Ascending aorta (tissue), 2 donors: ENCODE measurements around the gene TMEM248. TPM values are rescaled to one million over a fixed set of nuclear protein-coding genes. Genes with fewer than 3 reads are reported as not detected.
"Not testable (repeated sequence)": the region's sequence is repeated elsewhere in the genome, so short reads cannot be mapped to it uniquely, and the experiment has no call there.

ENCODE experiments used
- DNase-seq, 2 donors: peaks; one replicate each; pipeline ENCODE4 v3.0.0-alpha.2; 2019; ENCODE audit warnings: low spot score in 2 of 2
- H3K27ac ChIP-seq, 2 donors: fragments of 200-600 bp; sonication (generic); one replicate each; pipeline ENCODE4 v1.5.1; 2016 to 2017; ENCODE audit warnings: mild to moderate bottlenecking in 1 of 2
- H3K27me3 ChIP-seq: fragments of 200-600 bp; sonication (generic); one replicate; pipeline ENCODE4 v1.5.1; 2017
- H3K36me3 ChIP-seq, 2 donors: fragments of 200-600 bp; sonication (generic); one replicate each; pipeline ENCODE4 v1.5.1; 2016
- H3K4me1 ChIP-seq, 2 donors: fragments of 200-600 bp; sonication (generic); one replicate each; pipeline ENCODE4 v1.5.1; 2016 to 2017; ENCODE audit warnings: mild to moderate bottlenecking in 1 of 2
- H3K4me3 ChIP-seq, 2 donors: fragments of 200-600 bp; sonication (generic); one replicate each; pipeline ENCODE4 v1.5.1; 2016 to 2017; ENCODE audit warnings: mild to moderate bottlenecking in 1 of 2
- H3K9me3 ChIP-seq, 2 donors: fragments of 200-600 bp; sonication (generic); one replicate each; pipeline ENCODE4 v1.5.1; 2016
- intact Hi-C: fragments of 100-400 bp; cut with DNase I; formaldehyde crosslinking; loops from one replicate; pipeline ENCODE4 v1.15.1; 2023
- total RNA-seq: library from RNA; depleted of rRNA; stranded (reverse); fragments of >200 nt; gene quantifications from one replicate; pipeline ENCODE4 v1.1.0, GENCODE V29; 2016
- TF ChIP-seq, protein P1 (sequence below), 3 experiments: fragments of 200-600 bp in 2 of 3; fragments of 450-650 bp in 1 of 3; sonication (generic) in 2 of 3; IDR thresholded peaks; one replicate each; pipeline ENCODE4 v1.5.1; 2016 to 2019; ENCODE audit warnings: antibody characterized with exemption in 3 of 3, mild to moderate bottlenecking in 1 of 3, moderate library complexity in 1 of 3

The TMEM248 gene
- total RNA-seq, 1 donor from 2014 or later: 278 TPM

DNA sequence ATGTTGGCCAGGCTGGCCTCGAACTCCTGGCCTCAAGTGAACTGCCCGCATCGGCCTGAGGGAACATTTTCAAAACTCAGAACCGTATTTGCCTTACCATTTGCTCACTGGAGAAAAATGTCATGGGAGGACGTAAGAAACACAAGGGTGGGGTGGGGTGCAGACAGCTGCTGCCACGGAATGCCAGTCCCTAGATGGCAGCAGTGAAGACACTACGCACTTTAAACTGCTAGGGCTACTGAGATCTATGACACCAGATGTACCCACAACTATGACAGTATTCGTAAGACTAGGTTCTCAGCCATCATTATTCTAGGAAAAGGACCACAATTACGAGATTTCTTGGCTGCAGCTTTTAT, 73.6 kb downstream of the TMEM248 start:
- H3K9me3 ChIP-seq, H3K27me3 ChIP-seq: not testable (repeated sequence)
- intact Hi-C loops: loop anchor here (1.0 to 5.0 kb wide), 7 partner anchors 72 to 1122 kb away; partner anchors contain the start of genes KCTD7, RABGEF1, TMEM248 and VKORC1L1
- Histone ChIP-seq H3K36me3 (peaks cover 36 to 47% of the 10 kb centered on the region in 2 donors), H3K4me1 (peaks cover 7 to 24% of the 10 kb centered on the region in 2 donors), H3K4me3 (peak overlapping the region; percentile 75 to 82), H3K27ac (peak overlapping the region; percentile 98 to 99)
- TF ChIP-seq, protein P1, sequence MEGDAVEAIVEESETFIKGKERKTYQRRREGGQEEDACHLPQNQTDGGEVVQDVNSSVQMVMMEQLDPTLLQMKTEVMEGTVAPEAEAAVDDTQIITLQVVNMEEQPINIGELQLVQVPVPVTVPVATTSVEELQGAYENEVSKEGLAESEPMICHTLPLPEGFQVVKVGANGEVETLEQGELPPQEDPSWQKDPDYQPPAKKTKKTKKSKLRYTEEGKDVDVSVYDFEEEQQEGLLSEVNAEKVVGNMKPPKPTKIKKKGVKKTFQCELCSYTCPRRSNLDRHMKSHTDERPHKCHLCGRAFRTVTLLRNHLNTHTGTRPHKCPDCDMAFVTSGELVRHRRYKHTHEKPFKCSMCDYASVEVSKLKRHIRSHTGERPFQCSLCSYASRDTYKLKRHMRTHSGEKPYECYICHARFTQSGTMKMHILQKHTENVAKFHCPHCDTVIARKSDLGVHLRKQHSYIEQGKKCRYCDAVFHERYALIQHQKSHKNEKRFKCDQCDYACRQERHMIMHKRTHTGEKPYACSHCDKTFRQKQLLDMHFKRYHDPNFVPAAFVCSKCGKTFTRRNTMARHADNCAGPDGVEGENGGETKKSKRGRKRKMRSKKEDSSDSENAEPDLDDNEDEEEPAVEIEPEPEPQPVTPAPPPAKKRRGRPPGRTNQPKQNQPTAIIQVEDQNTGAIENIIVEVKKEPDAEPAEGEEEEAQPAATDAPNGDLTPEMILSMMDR (IDR thresholded peaks at IDR 0.05): peak in 2 of 3 experiments; percentile 16 to 40
- peak; percentile 36 to 92 for DNase-seq

- not testable (repeated sequence) for H3K27me3 ChIP-seq, H3K9me3 ChIP-seq
- Histone ChIP-seq H3K4me1 (peaks cover 7 to 24% of the 10 kb centered on the region in 2 donors), H3K27ac (peak within 1 kb of the TSS; percentile 98 to 99), H3K36me3 (peaks cover 32 to 44% of the 10 kb centered on the region in 2 donors), H3K4me3 (peak within 1 kb of the TSS; percentile 75 to 82)
- DNase-seq: peak; percentile 86 to 98
- intact Hi-C loops: loop anchor here (1.0 to 5.0 kb wide), 7 partner anchors 73 to 1123 kb away; partner anchors contain the start of genes KCTD7, RABGEF1, TMEM248 and VKORC1L1
Measured at GRCh38 chr7:66995050-66995776, 74.2 kb downstream of the TMEM248 start, which contains the start of gene SBDS. Gene SBDS (minus strand): TSS chr7:66995586. CDS start chr7:66995417, 169 bp downstream.

DNA sequence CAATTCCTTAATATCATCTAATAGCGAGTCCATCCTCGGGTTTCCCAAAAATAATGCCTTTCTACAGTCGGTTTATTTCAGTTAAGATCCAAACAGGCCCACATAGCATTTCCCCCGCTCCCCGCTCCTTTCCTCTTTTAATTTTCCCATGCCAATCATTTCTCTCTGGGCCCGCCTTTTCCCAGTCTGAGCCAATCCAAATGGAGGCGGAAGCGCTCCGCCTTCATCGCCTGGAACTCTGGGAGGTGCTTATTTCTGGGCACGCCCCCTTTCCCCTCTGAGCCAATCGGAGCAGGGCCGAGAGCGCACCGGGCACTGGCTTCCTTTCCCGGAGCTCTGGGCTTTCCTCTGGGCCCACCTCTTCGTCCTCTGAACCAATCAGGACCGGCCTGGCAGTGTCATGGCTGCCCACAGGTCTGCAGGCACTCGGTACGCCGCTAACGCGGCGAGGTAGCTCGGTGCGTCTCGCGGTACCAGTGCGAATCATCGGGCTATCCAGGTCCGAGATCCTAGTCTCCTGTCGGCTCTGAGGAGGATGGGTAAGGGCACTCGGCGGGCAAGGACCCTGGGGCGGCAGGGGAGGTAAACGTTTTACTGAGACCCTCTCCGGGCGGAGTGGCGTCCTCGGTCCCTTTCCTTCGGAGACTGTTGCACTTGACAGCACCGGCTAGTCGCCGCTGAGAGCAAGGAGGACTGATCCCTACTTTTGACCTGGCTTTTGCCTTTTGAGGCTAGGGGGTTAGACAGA, 75.6 kb downstream of the TMEM248 start, which contains the start of gene TYW1:
Gene TYW1, plus strand, starts transcription at position 390 of the 748 bp plus-strand sequence. Its CDS starts 146 bp downstream, at position 536.
- H3K27me3 ChIP-seq, H3K9me3 ChIP-seq: not testable (repeated sequence)
- Histone ChIP-seq H3K4me3 (peak within 1 kb of the TSS; percentile 81 to 82), H3K27ac (peak within 1 kb of the TSS; percentile 93 to 99), H3K4me1 (peaks cover 7 to 24% of the 10 kb centered on the region in 2 donors), H3K36me3 (peaks cover 21 to 30% of the 10 kb centered on the region in 2 donors)
- intact Hi-C loops: loop anchor here (2.0 to 5.0 kb wide), 4 partner anchors 74 to 1124 kb away; partner anchors contain the start of genes TMEM248 and VKORC1L1
- peak; percentile 96 to 99 for DNase-seq

DNA sequence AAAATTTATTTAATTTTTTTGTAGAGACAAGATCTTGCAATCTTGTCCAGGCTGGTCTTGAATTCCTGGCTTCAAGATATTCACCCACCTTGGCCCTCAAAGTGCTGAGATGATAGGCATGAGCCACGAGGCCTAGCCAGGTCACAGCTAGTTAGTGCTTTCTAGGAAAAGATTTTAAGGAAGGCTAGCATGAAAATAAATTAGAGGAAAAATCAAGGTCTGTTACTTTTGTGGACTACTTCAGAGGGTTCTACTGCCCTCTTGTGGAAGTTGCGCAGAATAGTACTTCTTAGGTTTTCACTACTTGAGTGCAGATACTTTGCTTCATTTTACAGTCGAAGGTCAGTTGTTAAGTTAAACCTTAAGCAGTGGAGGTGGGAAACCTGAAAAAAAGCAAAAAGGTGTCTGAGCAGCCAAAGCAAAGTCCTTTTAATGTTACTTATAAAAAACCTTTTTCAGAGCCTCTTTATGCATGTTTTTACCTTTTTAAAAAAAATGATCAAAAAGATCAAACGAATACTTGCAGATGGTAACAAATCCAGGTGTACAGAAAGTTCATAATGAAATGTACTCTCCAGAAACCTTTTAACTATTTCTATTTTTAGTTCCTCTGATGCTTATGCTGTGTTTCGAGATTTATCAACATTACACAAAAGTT, 79.7 kb downstream of the TMEM248 start:
- H3K4me1 ChIP-seq, DNase-seq, H3K9me3 ChIP-seq, H3K27me3 ChIP-seq, intact Hi-C loops, H3K27ac ChIP-seq, H3K4me3 ChIP-seq: not testable (repeated sequence)
- TF ChIP-seq, protein P1 (IDR thresholded peaks at IDR 0.05): peak in 2 of 3 experiments; percentile 34 to 51
- H3K36me3 ChIP-seq: peaks cover 0 to 22% of the 10 kb centered on the region in 2 donors

DNA sequence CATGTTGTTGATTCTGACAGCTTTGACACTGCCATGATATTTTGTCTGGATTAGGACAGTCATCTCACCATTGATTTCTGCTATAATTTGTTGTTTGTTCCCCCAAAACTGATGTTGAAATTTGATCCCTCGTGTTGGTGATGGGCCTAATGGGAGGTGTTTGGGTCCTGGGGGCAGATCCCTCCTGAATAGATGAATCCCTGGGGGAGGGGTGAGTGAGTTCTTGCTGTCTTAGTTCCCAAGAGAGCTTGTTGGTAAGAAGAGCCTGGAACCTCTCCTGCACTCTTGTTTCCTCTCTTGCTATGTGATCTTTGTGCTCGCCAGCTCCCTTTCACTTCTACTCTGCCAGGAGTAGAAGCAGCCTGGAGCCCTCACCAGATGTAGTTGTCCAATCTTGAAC, 83.1 kb downstream of the TMEM248 start:
- intact Hi-C loops, H3K4me1 ChIP-seq: not testable (repeated sequence)

GRCh38 chr7:67006965-67007364, 85.9 kb downstream of the TMEM248 start:
- intact Hi-C loops: no loop called here
- Histone ChIP-seq H3K4me1 (no peaks in the 10 kb centered on the region), H3K36me3 (peaks cover 34 to 61% of the 10 kb centered on the region in 2 donors)

More for the DNA sequence above, 83.1 kb downstream of the TMEM248 start:
- not testable (repeated sequence) for H3K4me3 ChIP-seq, H3K9me3 ChIP-seq, H3K27ac ChIP-seq, H3K27me3 ChIP-seq, DNase-seq
- H3K36me3 ChIP-seq: peaks cover 15 to 41% of the 10 kb centered on the region in 2 donors

More at GRCh38 chr7:67006965-67007364, 85.9 kb downstream of the TMEM248 start:
- H3K27ac ChIP-seq: no peak overlapping the region
- DNase-seq: no peak
- TF ChIP-seq, protein P1 (IDR thresholded peaks at IDR 0.05): no peak
- H3K9me3 ChIP-seq: no peaks in the 10 kb centered on the region
- H3K4me3 ChIP-seq: no peak overlapping the region
- no peaks in the 10 kb centered on the region for H3K27me3 ChIP-seq

Other genes with a start within 250 kb of the TMEM248 start
- gene RABGEF1, start 180.5 kb upstream of the TMEM248 start, total RNA-seq: 31.6 TPM
- gene SBDS, start 74.4 kb downstream of the TMEM248 start, total RNA-seq: 165 TPM
- 2.1 TPM for gene TYW1, start 75.6 kb downstream of the TMEM248 start, total RNA-seq